Measurements from ENCODE around the gene TCEA3.

DNA sequence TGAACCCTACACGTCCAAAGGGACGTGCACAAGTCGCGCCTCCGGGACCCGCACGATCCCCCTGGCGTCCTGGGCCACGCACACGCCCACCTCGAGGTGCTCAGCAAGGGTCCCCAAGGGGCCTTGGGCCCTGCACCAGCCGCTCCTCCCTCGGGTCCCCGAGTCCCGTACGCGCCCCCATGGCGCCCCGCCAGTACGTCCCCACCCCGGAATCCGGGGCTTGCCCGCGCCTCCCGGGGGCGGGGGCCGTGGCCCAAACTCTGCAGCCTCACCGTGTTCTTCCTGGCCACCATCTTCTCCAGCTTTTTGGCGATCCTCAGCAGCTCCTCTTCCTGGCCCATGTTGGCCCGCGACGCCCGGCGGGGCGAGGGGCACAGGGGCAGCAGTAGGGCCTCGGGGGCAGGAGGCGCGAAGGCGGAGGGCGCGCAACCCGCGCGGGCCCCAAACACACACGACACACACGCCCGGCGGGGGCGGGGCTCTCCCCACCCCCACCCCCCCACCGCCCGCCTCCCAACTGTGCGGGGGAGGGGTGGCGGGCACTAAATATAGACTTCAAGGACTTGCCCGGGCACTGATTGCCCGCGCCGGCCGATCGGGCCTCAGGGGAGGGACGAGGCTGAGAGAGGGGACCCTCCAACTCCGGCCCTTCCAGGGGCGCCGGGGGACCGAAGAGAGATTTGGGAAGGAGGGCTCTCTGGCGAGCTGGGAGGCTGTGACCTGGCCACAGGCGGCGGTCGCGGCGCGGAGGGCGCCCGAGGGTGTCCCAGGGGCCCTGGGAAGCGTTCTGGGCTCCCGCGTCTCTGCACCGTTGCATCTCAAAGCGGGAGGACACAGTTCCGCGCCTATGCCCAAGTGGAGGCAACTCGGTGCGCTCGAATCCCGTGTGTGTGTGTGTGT lies at the start of gene TCEA3:
- TF ChIP-seq CTCF (IDR thresholded peaks at IDR 0.05; ENCODE audit: extremely low read depth in 1 of 2, insufficient read depth in 1 of 2, low read depth in 1 of 2, low read length in 2 of 2) (no peak), POLR2A (IDR thresholded peaks at IDR 0.05; ENCODE audit: low read depth, low read length) (no peak), EZH2 (IDR thresholded peaks at IDR 0.05; ENCODE audit: borderline replicate concordance, low read depth, low read length, severe bottlenecking) (peak; percentile 82)
